HEK293 (cell line): ENCODE data around the gene KRTAP12-4.

ENCODE experiments used
- ZBTB7A ChIP-seq: fragments of 450-650 bp; formaldehyde crosslinking; IDR thresholded peaks from 2 replicates; pipeline ENCODE4 v1.5.1; 2016; ENCODE audit warnings: low read depth, missing biosample characterization, missing genetic modification characterization
- ZNF747 ChIP-seq: fragments of 450-650 bp; formaldehyde crosslinking; IDR thresholded peaks from 2 replicates; pipeline ENCODE4 v1.5.1; 2016; ENCODE audit warnings: missing biosample characterization, missing genetic modification characterization
- TF ChIP-seq, protein P1 (sequence below): fragments of 450-650 bp; formaldehyde crosslinking; IDR thresholded peaks from 2 replicates; pipeline ENCODE4 v1.5.1; 2016; ENCODE audit warnings: missing biosample characterization, missing genetic modification characterization
- TF ChIP-seq, protein P2 (sequence below): fragments of 450-650 bp; formaldehyde crosslinking; IDR thresholded peaks from 2 replicates; pipeline ENCODE4 v1.5.1; 2016; ENCODE audit warnings: missing biosample characterization, missing genetic modification characterization, low read depth

DNA sequence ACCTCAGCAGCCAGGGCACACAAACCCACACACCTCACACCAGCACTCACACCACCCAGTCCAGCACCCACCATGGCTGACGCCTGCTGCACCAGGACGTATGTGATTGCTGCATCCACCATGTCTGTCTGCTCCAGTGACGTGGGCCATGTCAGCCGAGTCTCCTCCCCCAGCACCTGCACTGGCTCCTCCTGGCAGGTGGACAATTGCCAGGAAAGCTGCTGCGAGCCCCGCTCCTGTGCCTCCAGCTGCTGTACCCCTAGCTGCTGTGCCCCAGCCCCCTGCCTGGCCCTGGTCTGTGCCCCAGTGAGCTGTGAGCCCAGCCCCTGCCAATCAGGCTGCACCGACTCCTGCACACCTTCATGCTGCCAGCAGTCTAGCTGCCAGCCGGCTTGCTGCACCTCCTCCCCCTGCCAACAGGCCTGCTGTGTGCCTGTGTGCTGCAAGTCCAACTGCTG lies 42.4 kb downstream of the KRTAP12-4 start, which contains the start of gene KRTAP10-8:
- TF ChIP-seq, protein P1, sequence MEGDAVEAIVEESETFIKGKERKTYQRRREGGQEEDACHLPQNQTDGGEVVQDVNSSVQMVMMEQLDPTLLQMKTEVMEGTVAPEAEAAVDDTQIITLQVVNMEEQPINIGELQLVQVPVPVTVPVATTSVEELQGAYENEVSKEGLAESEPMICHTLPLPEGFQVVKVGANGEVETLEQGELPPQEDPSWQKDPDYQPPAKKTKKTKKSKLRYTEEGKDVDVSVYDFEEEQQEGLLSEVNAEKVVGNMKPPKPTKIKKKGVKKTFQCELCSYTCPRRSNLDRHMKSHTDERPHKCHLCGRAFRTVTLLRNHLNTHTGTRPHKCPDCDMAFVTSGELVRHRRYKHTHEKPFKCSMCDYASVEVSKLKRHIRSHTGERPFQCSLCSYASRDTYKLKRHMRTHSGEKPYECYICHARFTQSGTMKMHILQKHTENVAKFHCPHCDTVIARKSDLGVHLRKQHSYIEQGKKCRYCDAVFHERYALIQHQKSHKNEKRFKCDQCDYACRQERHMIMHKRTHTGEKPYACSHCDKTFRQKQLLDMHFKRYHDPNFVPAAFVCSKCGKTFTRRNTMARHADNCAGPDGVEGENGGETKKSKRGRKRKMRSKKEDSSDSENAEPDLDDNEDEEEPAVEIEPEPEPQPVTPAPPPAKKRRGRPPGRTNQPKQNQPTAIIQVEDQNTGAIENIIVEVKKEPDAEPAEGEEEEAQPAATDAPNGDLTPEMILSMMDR, result no peak
- TF ChIP-seq, protein P2, sequence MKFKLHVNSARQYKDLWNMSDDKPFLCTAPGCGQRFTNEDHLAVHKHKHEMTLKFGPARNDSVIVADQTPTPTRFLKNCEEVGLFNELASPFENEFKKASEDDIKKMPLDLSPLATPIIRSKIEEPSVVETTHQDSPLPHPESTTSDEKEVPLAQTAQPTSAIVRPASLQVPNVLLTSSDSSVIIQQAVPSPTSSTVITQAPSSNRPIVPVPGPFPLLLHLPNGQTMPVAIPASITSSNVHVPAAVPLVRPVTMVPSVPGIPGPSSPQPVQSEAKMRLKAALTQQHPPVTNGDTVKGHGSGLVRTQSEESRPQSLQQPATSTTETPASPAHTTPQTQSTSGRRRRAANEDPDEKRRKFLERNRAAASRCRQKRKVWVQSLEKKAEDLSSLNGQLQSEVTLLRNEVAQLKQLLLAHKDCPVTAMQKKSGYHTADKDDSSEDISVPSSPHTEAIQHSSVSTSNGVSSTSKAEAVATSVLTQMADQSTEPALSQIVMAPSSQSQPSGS (tag by site-specific recombination), result no peak
- TF ChIP-seq ZBTB7A (no peak), ZNF747 (tag by site-specific recombination) (no peak)
